Muscle of arm (tissue), 12 donors: Measurements from ENCODE around the gene RPL21. TPM values are rescaled to one million over a fixed set of nuclear protein-coding genes. Genes with fewer than 3 reads are reported as not detected.

Source experiments
- DNase-seq: peaks from one replicate; pipeline ENCODE4 v3.0.0-alpha.2; 2013
- polyA plus RNA-seq, 12 donors: library from polyadenylated mRNA; unstranded; fragments of 120-200 nt; gene quantifications; one replicate each; pipeline ENCODE4 v1.2.1, GENCODE V29; 2013; ENCODE audit not compliant: insufficient read length in 12 of 12

Gene RPL21
- polyA plus RNA-seq, 12 donors, result 556 to 2,530 (median 920) TPM; not detected in 1

GRCh38 chr13:27250833-27251165 is 559 bp upstream of the RPL21 start:
- DNase-seq, result no peak

DNA sequence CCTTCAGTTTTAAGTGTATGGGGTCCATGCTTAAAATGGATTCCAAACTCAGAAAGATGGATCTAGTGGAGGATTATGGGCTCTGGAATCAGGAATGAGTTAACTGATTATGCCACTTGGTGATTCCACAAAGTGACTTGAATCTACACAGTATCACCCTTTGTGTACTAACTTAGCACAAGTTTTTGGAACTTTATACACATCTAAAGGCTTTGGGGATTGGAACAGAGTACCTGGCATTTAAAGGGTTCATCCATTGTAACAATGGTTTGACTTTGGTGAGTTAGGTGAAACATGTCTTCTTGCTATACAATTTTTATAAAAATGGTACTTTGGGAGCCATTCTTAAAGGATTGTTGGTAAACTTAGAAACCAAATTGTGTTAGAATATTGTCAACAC is 1.1 kb downstream of the RPL21 start:
- DNase-seq, result no peak

DNA sequence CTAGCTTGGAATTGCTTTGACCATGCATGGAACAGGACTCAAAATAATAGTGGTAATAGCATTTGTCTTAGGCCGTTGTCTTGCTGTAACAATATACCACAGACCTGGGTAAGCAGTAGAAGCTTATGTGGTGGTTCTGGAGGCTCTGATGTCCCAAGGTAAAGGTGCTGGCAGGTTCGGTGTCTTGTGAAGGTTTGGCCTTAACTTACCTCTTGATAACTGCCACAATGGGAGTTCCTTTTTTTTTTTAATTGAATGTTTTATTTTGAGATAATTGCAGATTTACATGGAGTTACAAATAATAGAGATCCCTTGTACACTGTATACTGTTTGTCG is 5.8 kb downstream of the RPL21 start:
- DNase-seq, result no peak

DNA sequence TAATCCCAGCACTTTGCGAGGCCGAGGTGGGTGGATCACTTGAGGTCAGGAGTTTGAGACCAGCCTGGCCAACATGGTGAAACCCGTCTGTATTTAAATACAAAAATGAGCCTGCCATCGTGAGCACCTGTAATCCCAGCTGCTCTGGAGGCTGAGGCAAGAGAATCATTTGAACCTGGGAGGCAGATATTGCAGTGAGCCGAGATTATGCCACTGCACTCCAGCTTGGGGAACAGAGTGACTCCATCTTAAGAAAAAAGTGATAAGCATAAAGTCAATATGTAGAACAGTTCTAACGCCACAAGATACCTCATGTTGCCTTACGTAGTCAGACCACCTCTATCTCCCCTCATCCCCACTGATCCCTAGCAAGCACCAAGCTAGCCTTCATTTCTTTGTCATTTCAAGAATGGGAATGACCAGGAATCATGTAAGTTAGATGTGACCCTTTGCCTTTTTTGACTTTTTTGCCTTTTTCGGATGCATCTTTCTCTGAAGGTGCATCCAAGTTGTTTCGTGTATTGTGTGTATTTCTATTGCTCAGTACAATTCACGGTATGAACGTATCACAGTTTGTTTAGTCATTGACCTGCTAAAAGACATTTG is 6.4 kb downstream of the RPL21 start:
- no peak for DNase-seq

- DNase-seq, result no peak
Measured at GRCh38 chr13:27258637-27259386, 7.5 kb downstream of the RPL21 start.

- no peak for DNase-seq
Measured at GRCh38 chr13:27259831-27260230, 8.5 kb downstream of the RPL21 start.

- no peak for DNase-seq
Measured at GRCh38 chr13:27261396-27261795, 10.0 kb downstream of the RPL21 start.

DNA sequence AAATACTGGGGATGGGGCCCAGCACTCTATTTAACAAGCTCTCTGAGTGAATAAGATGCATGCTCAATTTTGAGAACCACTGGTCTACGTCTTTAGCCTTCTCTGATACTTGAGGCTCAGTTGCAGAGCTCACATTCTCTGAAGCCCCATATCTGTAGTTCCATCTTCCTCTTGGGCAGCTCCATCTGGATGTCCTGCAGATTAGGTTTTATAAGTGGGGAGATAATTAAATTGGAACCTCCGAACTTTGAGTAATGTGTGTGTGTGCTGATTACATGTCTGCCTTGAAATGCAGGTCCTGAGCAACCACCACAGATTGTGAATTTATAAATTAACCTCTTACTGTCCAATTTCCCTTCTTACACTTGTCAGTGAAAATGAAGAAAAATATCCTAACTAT is 12.1 kb downstream of the RPL21 start:
- no peak for DNase-seq

GRCh38 chr13:27264181-27264580 is 12.8 kb downstream of the RPL21 start:
- DNase-seq, result peak; percentile 71

GRCh38 chr13:27264648-27265047 is 13.3 kb downstream of the RPL21 start:
- no peak for DNase-seq

DNA sequence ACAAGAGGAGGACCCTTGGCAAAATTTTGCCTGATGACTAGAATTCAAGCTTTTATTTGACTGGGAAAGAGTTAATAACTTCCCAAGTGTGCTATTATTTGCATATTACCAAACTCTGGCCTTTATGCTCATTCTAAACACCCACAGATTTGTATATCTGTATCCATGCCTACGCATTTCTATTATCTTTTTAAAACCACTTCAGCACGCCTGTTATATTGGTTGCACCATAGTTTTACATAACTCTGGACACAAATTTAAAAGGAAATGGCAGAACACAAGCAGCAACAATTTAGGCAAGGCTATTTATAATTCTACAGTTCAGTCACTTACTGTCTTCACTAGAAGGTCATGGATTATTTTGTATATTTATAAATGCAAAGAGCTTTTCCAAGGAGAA is 15.6 kb downstream of the RPL21 start:
- no peak for DNase-seq

GRCh38 chr13:27267596-27267995 is 16.2 kb downstream of the RPL21 start:
- DNase-seq, result no peak

- no peak for DNase-seq
Measured at GRCh38 chr13:27269114-27269665, 17.8 kb downstream of the RPL21 start.

DNA sequence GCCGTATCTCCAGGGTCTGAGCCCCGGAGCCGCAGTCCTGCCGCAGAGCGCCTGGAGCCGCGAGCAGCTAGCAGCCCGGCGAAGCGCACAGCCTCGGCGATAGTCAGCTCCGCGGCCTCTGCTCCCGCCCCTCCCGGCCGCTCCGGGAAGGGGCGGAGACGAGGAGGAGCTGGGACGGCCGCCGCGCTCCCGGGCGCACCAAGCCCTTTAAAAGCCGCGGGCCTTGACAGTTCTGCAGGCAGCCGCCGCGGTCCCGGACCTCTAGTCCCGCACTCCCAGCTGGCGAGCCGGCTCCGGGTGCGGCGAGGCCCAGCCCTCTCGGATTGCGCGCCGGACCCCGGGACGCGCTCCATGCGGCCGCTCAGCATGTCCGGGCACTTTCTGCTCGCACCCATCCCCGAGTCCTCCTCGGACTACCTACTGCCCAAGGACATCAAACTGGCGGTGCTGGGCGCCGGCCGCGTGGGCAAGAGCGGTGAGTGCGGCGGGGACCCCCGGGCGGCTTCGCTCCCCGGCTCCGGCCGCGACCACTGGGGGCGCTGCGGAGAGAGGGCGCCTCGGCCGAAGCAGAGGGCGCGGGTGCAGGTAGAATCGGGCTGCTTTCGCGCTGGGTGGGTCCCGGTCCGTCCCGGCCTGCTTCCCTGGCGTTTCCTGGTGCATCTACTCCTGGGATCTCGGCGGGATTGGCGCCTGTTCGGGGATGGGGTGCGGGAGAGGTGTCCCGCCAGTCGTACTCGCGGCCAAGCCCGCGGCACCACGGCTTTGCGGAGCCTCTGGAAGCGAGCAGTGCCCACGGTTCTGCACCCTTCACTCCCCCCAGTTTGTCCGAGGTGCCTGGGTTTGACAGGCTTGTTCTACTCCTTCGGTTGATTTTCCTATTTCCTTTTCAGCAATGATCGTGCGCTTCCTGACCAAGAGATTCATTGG is 19.5 kb downstream of the RPL21 start, which contains the start of gene RASL11A:
Gene RASL11A, plus strand, starts transcription at position 237 of the 927 bp plus-strand sequence. Its CDS starts 115 bp downstream, at position 352.
- peak; percentile 79 for DNase-seq

- DNase-seq, result no peak
Measured at GRCh38 chr13:27271570-27272096, 20.3 kb downstream of the RPL21 start.

DNA sequence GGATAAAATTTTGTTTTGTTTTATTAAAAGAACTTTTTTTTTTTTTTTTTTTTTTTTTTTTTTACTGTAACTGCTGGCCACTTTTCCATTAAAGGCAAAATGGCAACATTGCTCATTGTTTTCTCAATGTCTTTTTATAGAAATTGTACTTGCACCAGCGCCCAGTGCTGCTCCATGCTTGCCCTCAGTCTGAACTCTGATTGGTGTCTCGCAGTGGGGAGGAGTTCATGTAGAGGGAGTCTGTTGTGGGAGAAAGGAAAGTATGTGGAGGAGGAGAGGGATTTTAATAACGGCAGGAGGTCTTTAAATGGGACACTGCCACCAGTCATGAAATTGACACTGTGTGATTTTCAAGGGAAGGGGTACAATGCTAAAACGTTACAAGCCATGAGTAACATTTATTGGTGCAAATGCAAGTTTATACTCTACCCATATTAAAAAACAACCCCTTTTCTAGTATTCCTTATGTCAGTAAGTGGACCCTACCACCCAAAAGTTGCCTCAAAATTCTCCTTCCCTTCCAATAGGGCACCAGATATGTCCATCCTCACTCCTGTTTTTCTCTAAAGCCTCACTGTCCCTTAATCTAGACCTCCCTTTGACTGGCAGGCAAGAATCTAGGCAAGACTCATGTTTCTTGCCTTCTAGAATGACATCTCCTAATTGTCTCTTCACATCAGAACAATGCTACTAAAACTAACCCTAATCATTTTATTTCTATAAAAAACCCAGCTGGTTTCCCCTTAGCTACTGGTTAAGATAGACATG is 22.5 kb downstream of the RPL21 start:
- no peak for DNase-seq

GRCh38 chr13:27274631-27275030 is 23.3 kb downstream of the RPL21 start:
- no peak for DNase-seq

DNA sequence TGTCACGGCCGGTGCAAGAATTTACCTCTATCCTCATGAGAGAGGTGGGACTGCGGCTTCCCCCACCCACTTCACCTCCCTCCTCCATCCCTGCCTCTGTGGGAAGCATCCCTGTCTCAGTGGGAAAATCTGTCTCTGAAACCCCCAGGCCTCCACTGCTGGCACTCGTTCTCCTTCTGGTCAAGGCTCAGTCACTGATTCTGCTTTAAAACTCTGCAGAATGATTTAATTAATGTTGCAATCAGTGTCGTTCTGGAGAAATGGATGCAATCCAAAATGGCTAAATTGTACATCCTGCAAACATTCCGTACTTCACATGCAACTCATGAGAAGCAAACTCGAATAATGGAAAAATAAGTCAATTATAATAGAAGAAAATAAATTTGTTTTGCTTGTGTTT is 24.8 kb downstream of the RPL21 start:
- DNase-seq, result no peak

- no peak for DNase-seq
Measured at GRCh38 chr13:27279506-27279905, 28.1 kb downstream of the RPL21 start.

DNA sequence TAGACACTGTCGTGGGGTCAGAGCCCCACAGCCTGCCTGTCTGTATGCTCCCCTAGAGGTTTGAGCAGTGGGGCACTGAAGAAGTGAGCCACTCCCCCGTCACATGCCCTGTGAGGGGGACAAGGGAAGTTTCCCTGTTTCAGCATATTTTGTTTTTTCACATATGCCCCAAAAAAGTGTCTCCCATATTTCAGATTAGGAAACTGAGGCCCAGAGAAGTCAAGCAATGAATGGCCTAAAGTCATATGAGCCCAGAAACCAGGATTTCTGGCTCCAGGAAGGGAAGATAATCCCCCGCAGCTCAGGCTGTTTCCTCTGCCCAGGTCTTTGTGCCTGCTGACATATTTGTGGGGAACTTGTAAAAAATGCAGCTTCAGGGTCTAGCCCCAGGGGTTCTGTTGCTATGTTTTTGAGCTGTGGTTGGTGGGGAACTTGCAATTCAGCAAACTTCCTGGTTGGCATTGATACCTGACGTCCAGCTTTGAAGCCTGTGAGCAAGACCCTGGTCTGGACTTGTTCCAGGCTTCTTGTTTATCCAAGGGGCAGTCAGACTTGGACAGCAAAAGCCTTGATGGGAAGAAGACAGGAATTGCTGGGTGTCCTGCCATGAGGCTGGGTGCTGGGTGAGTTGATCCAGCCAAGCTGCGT is 28.8 kb downstream of the RPL21 start:
- no peak for DNase-seq

GRCh38 chr13:27280841-27281240 is 29.5 kb downstream of the RPL21 start:
- DNase-seq, result no peak
